ENCODE measurements around the gene ZNF235.
"Not testable (repeated sequence)": the region's sequence is repeated elsewhere in the genome, so short reads cannot be mapped to it uniquely, and the experiment has no call there.

Gene ZNF235

GRCh38 chr19:44254496-44254895, 50.3 kb downstream of the ZNF235 start:
- no peak for DNase-seq

DNA sequence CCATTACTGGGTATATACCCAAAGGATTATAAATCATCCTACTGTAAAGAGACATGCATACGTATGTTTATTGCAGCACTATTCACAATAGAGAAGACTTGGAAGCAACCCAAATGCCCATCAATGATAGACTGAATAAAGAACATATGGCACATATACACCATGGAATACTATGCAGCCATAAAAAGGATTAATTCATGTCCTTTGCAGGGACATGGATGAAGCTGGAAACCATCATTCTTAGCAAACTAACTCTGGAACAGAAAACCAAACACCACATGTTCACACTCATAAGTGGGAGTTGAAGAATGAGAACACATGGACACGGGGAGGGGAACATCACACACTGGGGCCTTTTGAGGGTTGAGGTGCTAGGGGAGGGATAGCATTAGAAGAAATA, 51.4 kb downstream of the ZNF235 start:
- not testable (repeated sequence) for DNase-seq

DNA sequence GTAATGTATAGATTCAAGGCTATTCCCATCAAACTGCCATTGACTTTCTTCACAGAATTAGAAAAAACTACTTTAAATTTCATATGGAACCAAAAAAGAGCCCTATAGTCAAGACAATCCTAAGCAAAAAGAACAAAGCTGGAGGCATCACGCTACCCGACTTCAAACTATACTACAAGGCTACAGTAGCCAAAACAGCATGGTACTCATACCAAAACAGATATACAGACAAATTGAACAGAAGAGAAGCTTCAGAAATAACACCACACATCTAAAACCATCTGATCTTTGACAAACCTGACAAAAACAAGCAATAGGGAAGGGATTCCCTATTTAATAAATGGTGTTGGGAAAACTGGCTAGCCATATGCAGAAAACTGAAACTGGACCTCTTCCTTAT, 52.5 kb downstream of the ZNF235 start:
- not testable (repeated sequence) for DNase-seq

GRCh38 chr19:44236384-44236783, 68.4 kb downstream of the ZNF235 start:
- DNase-seq = no peak

All from NCI-H2171 (cell line).